ENCODE results near the gene TFAP2E. TPM values are rescaled to one million over a fixed set of nuclear protein-coding genes. Genes with fewer than 3 reads are reported as not detected.
A peak's percentile ranks its signal among the peaks of the same experiment; 100 is the strongest.

TFAP2E gene
- total RNA-seq, 2 donors from 2014 or later: 0.62 to 0.66 TPM

DNA sequence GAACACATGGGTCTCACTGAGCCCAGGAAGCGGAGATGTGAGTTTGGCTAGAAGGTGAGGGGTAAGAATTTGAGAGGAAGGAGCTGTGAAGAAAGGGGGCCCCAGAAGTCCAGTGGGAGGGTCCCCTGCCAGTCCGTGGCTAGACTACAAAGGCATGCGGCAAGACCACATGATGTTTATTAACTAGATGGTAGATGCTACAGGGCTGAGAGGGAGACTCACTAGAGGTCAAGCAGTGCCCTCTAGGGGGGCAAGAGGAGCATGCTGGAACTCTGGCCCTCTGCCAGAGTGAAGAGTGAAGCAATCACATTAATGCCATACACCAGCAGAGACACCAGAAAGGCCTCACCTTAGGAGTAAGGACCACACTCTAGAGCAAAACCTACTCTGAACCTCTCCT lies 28.1 kb upstream of the TFAP2E start:
- H3K27ac Mint-ChIP-seq: peak overlapping the region; percentile 56
- no peak overlapping the region for H3K4me3 Mint-ChIP-seq
- peaks cover 59% of the 10 kb centered on the region for H3K36me3 ChIP-seq (ENCODE audit: control insufficient read depth, insufficient read depth, low read length)

DNA sequence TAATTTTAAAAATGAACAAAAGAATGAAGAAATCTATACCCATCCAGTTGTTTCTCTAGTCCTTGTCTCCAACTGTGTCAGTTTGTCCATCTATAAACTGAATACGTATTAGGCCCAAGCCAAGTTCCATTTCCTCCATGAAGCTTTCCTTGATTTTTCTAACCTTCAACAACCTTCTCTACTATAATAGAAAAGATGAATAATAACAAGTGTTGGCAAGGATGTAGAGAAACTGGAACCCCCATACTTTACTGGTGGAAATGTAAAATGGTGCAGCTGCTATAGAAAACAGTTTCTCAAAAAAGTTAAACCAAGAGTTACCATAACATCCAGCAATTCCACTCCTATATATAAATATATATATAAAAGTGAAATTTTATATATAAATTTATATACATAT lies 26.5 kb upstream of the TFAP2E start:
- no peak overlapping the region for H3K9ac ChIP-seq (ENCODE audit: extremely low read depth, low read length, poor library complexity, severe bottlenecking)
- TF ChIP-seq, protein P1, sequence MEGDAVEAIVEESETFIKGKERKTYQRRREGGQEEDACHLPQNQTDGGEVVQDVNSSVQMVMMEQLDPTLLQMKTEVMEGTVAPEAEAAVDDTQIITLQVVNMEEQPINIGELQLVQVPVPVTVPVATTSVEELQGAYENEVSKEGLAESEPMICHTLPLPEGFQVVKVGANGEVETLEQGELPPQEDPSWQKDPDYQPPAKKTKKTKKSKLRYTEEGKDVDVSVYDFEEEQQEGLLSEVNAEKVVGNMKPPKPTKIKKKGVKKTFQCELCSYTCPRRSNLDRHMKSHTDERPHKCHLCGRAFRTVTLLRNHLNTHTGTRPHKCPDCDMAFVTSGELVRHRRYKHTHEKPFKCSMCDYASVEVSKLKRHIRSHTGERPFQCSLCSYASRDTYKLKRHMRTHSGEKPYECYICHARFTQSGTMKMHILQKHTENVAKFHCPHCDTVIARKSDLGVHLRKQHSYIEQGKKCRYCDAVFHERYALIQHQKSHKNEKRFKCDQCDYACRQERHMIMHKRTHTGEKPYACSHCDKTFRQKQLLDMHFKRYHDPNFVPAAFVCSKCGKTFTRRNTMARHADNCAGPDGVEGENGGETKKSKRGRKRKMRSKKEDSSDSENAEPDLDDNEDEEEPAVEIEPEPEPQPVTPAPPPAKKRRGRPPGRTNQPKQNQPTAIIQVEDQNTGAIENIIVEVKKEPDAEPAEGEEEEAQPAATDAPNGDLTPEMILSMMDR (conservative IDR thresholded peaks at IDR 0.05): no peak
- peaks cover 26% of the 10 kb centered on the region for H3K4me1 Mint-ChIP-seq
- H3K27me3 ChIP-seq (ENCODE audit: control insufficient read depth, insufficient read depth, low read length, poor library complexity, severe bottlenecking): no peaks in the 10 kb centered on the region
- peaks cover 63% of the 10 kb centered on the region for H3K36me3 ChIP-seq (ENCODE audit: control insufficient read depth, insufficient read depth, low read length)
- peaks cover 37% of the 10 kb centered on the region for H3K36me3 Mint-ChIP-seq (ENCODE audit: low read depth)
- H3K27ac Mint-ChIP-seq: no peak overlapping the region
- no peak overlapping the region for H3K4me3 ChIP-seq (ENCODE audit: low read length)
- 95% methylated on average over 1 of the region's 1 CpG; no CpG with 5 or more reads in 1 of the 2 experiments for WGBS, 2 experiments (ENCODE audit: insufficient coverage in 1 of 2, insufficient read length in 1 of 2)
- H3K4me1 ChIP-seq (ENCODE audit: control insufficient read depth, insufficient read depth, low read length): no peaks in the 10 kb centered on the region
- H3K4me3 Mint-ChIP-seq: no peak overlapping the region
- DNase-seq: no peak
- H3K27me3 Mint-ChIP-seq (ENCODE audit: insufficient read depth): no peaks in the 10 kb centered on the region
- no peaks in the 10 kb centered on the region for H3K9me3 Mint-ChIP-seq
- H3K27ac ChIP-seq (ENCODE audit: low read depth, low read length): no peak overlapping the region
- H3K9me3 ChIP-seq (ENCODE audit: control insufficient read depth, low read length): no peaks in the 10 kb centered on the region

More for the DNA sequence above, 28.1 kb upstream of the TFAP2E start:
- peak; percentile 89 for DNase-seq
- Mint-ChIP-seq H3K9me3 (no peaks in the 10 kb centered on the region), H3K27me3 (ENCODE audit: insufficient read depth) (no peaks in the 10 kb centered on the region), H3K36me3 (ENCODE audit: low read depth) (peaks cover 39% of the 10 kb centered on the region), H3K4me1 (peaks cover 28% of the 10 kb centered on the region)
- TF ChIP-seq, protein P1 (conservative IDR thresholded peaks at IDR 0.05): peak; percentile 95
- 40 to 53% methylated on average over 2 to 3 of the region's 3 CpGs for WGBS, 2 experiments (ENCODE audit: insufficient coverage in 1 of 2, insufficient read length in 1 of 2)
- H3K9ac ChIP-seq (ENCODE audit: extremely low read depth, low read length, poor library complexity, severe bottlenecking): no peak overlapping the region
- no peaks in the 10 kb centered on the region for H3K4me1 ChIP-seq (ENCODE audit: control insufficient read depth, insufficient read depth, low read length)
- H3K27me3 ChIP-seq (ENCODE audit: control insufficient read depth, insufficient read depth, low read length, poor library complexity, severe bottlenecking): no peaks in the 10 kb centered on the region
- H3K9me3 ChIP-seq (ENCODE audit: control insufficient read depth, low read length): no peaks in the 10 kb centered on the region
- no peak overlapping the region for H3K4me3 ChIP-seq (ENCODE audit: low read length)
- H3K27ac ChIP-seq (ENCODE audit: low read depth, low read length): no peak overlapping the region

GRCh38 chr1:35553851-35554250 lies 19.3 kb upstream of the TFAP2E start:
- H3K27ac Mint-ChIP-seq: peak overlapping the region; percentile 87
- H3K4me1 Mint-ChIP-seq: peaks cover 35% of the 10 kb centered on the region
- H3K4me3 ChIP-seq (ENCODE audit: low read length): peak overlapping the region; percentile 89
- peak overlapping the region; percentile 89 for H3K4me3 Mint-ChIP-seq
- H3K9me3 ChIP-seq (ENCODE audit: control insufficient read depth, low read length): no peaks in the 10 kb centered on the region
- H3K9ac ChIP-seq (ENCODE audit: extremely low read depth, low read length, poor library complexity, severe bottlenecking): peak overlapping the region; percentile 16
- TF ChIP-seq, protein P1 (conservative IDR thresholded peaks at IDR 0.05): no peak
- H3K27me3 ChIP-seq (ENCODE audit: control insufficient read depth, insufficient read depth, low read length, poor library complexity, severe bottlenecking): no peaks in the 10 kb centered on the region
- H3K36me3 Mint-ChIP-seq (ENCODE audit: low read depth): peaks cover 30% of the 10 kb centered on the region
- H3K36me3 ChIP-seq (ENCODE audit: control insufficient read depth, insufficient read depth, low read length): peaks cover 43% of the 10 kb centered on the region
- DNase-seq: no peak
- H3K27ac ChIP-seq (ENCODE audit: low read depth, low read length): no peak overlapping the region
- peaks cover 9% of the 10 kb centered on the region for H3K4me1 ChIP-seq (ENCODE audit: control insufficient read depth, insufficient read depth, low read length)
- H3K9me3 Mint-ChIP-seq: no peaks in the 10 kb centered on the region
- 43 to 60% methylated on average over 1 to 2 of the region's 2 CpGs for WGBS, 2 experiments (ENCODE audit: insufficient coverage in 1 of 2, insufficient read length in 1 of 2)
- H3K27me3 Mint-ChIP-seq (ENCODE audit: insufficient read depth): no peaks in the 10 kb centered on the region
